Activated naive CD8-positive, alpha-beta T cell (primary cell): Measurements from ENCODE around the gene SACM1L.
"Not testable (repeated sequence)": the region's sequence is repeated elsewhere in the genome, so short reads cannot be mapped to it uniquely, and the experiment has no call there.

Experiments
- H3K27ac Mint-ChIP-seq: one replicate; pipeline ENCODE4 v1.8.0; 2021; ENCODE audit warnings: mixed read lengths
- H3K27me3 Mint-ChIP-seq: one replicate; pipeline ENCODE4 v1.8.0; 2021; ENCODE audit warnings: mixed read lengths
- H3K36me3 Mint-ChIP-seq: one replicate; pipeline ENCODE4 v1.8.0; 2021; ENCODE audit warnings: mixed read lengths
- H3K4me1 Mint-ChIP-seq: one replicate; pipeline ENCODE4 v1.8.0; 2021; ENCODE audit warnings: low read depth, mixed read lengths
- H3K4me3 Mint-ChIP-seq: one replicate; pipeline ENCODE4 v1.8.0; 2021; ENCODE audit warnings: mild to moderate bottlenecking, mixed read lengths
- H3K9me3 Mint-ChIP-seq: one replicate; pipeline ENCODE4 v1.8.0; 2021; ENCODE audit warnings: low read depth, mixed read lengths

SACM1L gene

GRCh38 chr3:45681846-45682245, 7.3 kb upstream of the SACM1L start:
- no peaks in the 10 kb centered on the region for H3K9me3 Mint-ChIP-seq
- no peaks in the 10 kb centered on the region for H3K27me3 Mint-ChIP-seq
- H3K36me3 Mint-ChIP-seq, result peaks cover 4% of the 10 kb centered on the region
- H3K4me3 Mint-ChIP-seq, result no peak overlapping the region
- peaks cover 25% of the 10 kb centered on the region for H3K4me1 Mint-ChIP-seq
- H3K27ac Mint-ChIP-seq, result no peak overlapping the region

GRCh38 chr3:45682311-45682710, 6.9 kb upstream of the SACM1L start:
- H3K27ac Mint-ChIP-seq, result no peak overlapping the region

GRCh38 chr3:45682786-45683185, 6.4 kb upstream of the SACM1L start:
- peaks cover 4% of the 10 kb centered on the region for H3K36me3 Mint-ChIP-seq
- H3K27ac Mint-ChIP-seq, result no peak overlapping the region
- H3K27me3 Mint-ChIP-seq, result no peaks in the 10 kb centered on the region
- no peak overlapping the region for H3K4me3 Mint-ChIP-seq
- peaks cover 17% of the 10 kb centered on the region for H3K4me1 Mint-ChIP-seq
- no peaks in the 10 kb centered on the region for H3K9me3 Mint-ChIP-seq

More at GRCh38 chr3:45682311-45682710, 6.9 kb upstream of the SACM1L start:
- Mint-ChIP-seq H3K4me1 (peaks cover 22% of the 10 kb centered on the region), H3K9me3 (no peaks in the 10 kb centered on the region), H3K4me3 (no peak overlapping the region), H3K27me3 (no peaks in the 10 kb centered on the region), H3K36me3 (peaks cover 4% of the 10 kb centered on the region)

- peak overlapping the region; percentile 59 for H3K27ac Mint-ChIP-seq
- no peaks in the 10 kb centered on the region for H3K27me3 Mint-ChIP-seq
- H3K36me3 Mint-ChIP-seq, result peaks cover 4% of the 10 kb centered on the region
- no peak overlapping the region for H3K4me3 Mint-ChIP-seq
- H3K9me3 Mint-ChIP-seq, result no peaks in the 10 kb centered on the region
- peaks cover 20% of the 10 kb centered on the region for H3K4me1 Mint-ChIP-seq
These were observed 5.5 kb upstream of the SACM1L start for GRCh38 chr3:45683417-45684326.

GRCh38 chr3:45684327-45684892, 4.8 kb upstream of the SACM1L start:
- Mint-ChIP-seq H3K4me3 (no peak overlapping the region), H3K27ac (peak overlapping the region; percentile 59), H3K4me1 (peaks cover 23% of the 10 kb centered on the region), H3K36me3 (peaks cover 4% of the 10 kb centered on the region), H3K27me3 (no peaks in the 10 kb centered on the region), H3K9me3 (no peaks in the 10 kb centered on the region)

- not testable (repeated sequence) for H3K27me3 Mint-ChIP-seq, H3K4me3 Mint-ChIP-seq, H3K36me3 Mint-ChIP-seq, H3K9me3 Mint-ChIP-seq, H3K27ac Mint-ChIP-seq
- H3K4me1 Mint-ChIP-seq, result peaks cover 30% of the 10 kb centered on the region
These were observed 3.5 kb upstream of the SACM1L start for GRCh38 chr3:45685722-45686121.

- H3K36me3 Mint-ChIP-seq, result peaks cover 13% of the 10 kb centered on the region
- H3K4me3 Mint-ChIP-seq, result peak overlapping the region; percentile 56
- peaks cover 41% of the 10 kb centered on the region for H3K4me1 Mint-ChIP-seq
These were observed 2.3 kb upstream of the SACM1L start for GRCh38 chr3:45686850-45687249.

GRCh38 chr3:45687828-45688193, 1.4 kb upstream of the SACM1L start:
- no peaks in the 10 kb centered on the region for H3K9me3 Mint-ChIP-seq
- H3K4me3 Mint-ChIP-seq, result peak overlapping the region; percentile 97
- H3K27me3 Mint-ChIP-seq, result no peaks in the 10 kb centered on the region
- peak overlapping the region; percentile 75 for H3K27ac Mint-ChIP-seq
- peaks cover 19% of the 10 kb centered on the region for H3K36me3 Mint-ChIP-seq
- H3K4me1 Mint-ChIP-seq, result peaks cover 51% of the 10 kb centered on the region

More at GRCh38 chr3:45686850-45687249, 2.3 kb upstream of the SACM1L start:
- H3K9me3 Mint-ChIP-seq, result no peaks in the 10 kb centered on the region
- H3K27me3 Mint-ChIP-seq, result no peaks in the 10 kb centered on the region
- H3K27ac Mint-ChIP-seq, result no peak overlapping the region

- H3K36me3 Mint-ChIP-seq, result peaks cover 21% of the 10 kb centered on the region
- no peaks in the 10 kb centered on the region for H3K9me3 Mint-ChIP-seq
- H3K4me3 Mint-ChIP-seq, result peak overlapping the region; percentile 97
- no peaks in the 10 kb centered on the region for H3K27me3 Mint-ChIP-seq
- H3K27ac Mint-ChIP-seq, result peak overlapping the region; percentile 97
- peaks cover 56% of the 10 kb centered on the region for H3K4me1 Mint-ChIP-seq
These were observed 858 bp upstream of the SACM1L start for GRCh38 chr3:45688194-45688881.

GRCh38 chr3:45689787-45690145, 570 bp downstream of the SACM1L start:
- Mint-ChIP-seq H3K4me3 (peak overlapping the region; percentile 97), H3K36me3 (peaks cover 26% of the 10 kb centered on the region), H3K27me3 (no peaks in the 10 kb centered on the region), H3K9me3 (no peaks in the 10 kb centered on the region), H3K27ac (peak overlapping the region; percentile 97), H3K4me1 (peaks cover 64% of the 10 kb centered on the region)

GRCh38 chr3:45690336-45691035, 1.3 kb downstream of the SACM1L start:
- H3K27me3 Mint-ChIP-seq, result no peaks in the 10 kb centered on the region
- H3K4me3 Mint-ChIP-seq, result peak overlapping the region; percentile 97
- peak overlapping the region; percentile 97 for H3K27ac Mint-ChIP-seq
- peaks cover 70% of the 10 kb centered on the region for H3K4me1 Mint-ChIP-seq
- peaks cover 27% of the 10 kb centered on the region for H3K36me3 Mint-ChIP-seq
- no peaks in the 10 kb centered on the region for H3K9me3 Mint-ChIP-seq

- peaks cover 76% of the 10 kb centered on the region for H3K4me1 Mint-ChIP-seq
- H3K4me3 Mint-ChIP-seq, result peak overlapping the region; percentile 97
- no peaks in the 10 kb centered on the region for H3K9me3 Mint-ChIP-seq
- H3K36me3 Mint-ChIP-seq, result peaks cover 29% of the 10 kb centered on the region
- H3K27me3 Mint-ChIP-seq, result no peaks in the 10 kb centered on the region
- H3K27ac Mint-ChIP-seq, result peak overlapping the region; percentile 97
These were observed 2.6 kb downstream of the SACM1L start for GRCh38 chr3:45691842-45692241.

- no peaks in the 10 kb centered on the region for H3K9me3 Mint-ChIP-seq
- H3K36me3 Mint-ChIP-seq, result peaks cover 33% of the 10 kb centered on the region
- peak overlapping the region; percentile 97 for H3K4me3 Mint-ChIP-seq
- peaks cover 82% of the 10 kb centered on the region for H3K4me1 Mint-ChIP-seq
- H3K27me3 Mint-ChIP-seq, result no peaks in the 10 kb centered on the region
- peak overlapping the region; percentile 97 for H3K27ac Mint-ChIP-seq
These were observed 3.7 kb downstream of the SACM1L start for GRCh38 chr3:45692866-45693265.

GRCh38 chr3:45693941-45694521, 4.8 kb downstream of the SACM1L start:
- peaks cover 78% of the 10 kb centered on the region for H3K4me1 Mint-ChIP-seq
- peak overlapping the region; percentile 97 for H3K4me3 Mint-ChIP-seq
- no peaks in the 10 kb centered on the region for H3K27me3 Mint-ChIP-seq
- no peaks in the 10 kb centered on the region for H3K9me3 Mint-ChIP-seq
- H3K36me3 Mint-ChIP-seq, result peaks cover 35% of the 10 kb centered on the region
- peak overlapping the region; percentile 97 for H3K27ac Mint-ChIP-seq
